Erythroblast (primary cell): ENCODE measurements around the gene ZBP1.

Experiments
- GATA1 ChIP-seq: IDR thresholded peaks from 2 replicates; pipeline ENCODE4 v1.6.1; 2011; ENCODE audit warnings: low read depth, mild to moderate bottlenecking, control low read depth, low read length, moderate library complexity
- POLR2A ChIP-seq: IDR thresholded peaks from 2 replicates; pipeline ENCODE4 v1.6.1; 2011; ENCODE audit warnings: mild to moderate bottlenecking, low read length

DNA sequence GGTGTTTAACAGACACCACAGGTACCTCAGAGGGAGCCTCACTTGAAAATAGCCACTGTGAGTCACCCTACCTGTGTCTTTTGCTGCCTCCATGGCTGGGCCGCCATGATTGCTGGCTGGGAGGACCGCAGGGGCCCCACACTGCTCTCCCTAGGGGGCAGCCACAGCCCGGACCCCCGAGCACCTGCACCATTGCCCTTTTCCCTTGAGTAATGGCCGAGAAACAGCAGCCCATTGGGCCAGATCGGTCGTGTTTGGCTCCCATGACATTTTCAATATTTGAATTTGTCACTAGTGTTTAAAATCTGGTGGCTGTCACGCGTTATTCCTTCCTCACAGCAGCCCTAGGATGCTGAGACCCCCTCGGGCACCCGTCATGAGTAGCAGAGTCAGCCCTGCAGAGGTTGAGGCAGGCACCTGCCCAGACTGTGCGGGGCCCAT lies 6.7 kb downstream of the ZBP1 start:
- TF ChIP-seq POLR2A (no peak), GATA1 (no peak)
